GM12801 (cell line): ENCODE results near the gene NPC2.

Source experiments
- TF ChIP-seq, protein P1 (sequence below): IDR thresholded peaks from one replicate; pipeline ENCODE4 v1.5.1; 2011; ENCODE audit warnings: control low read depth; ENCODE audit not compliant: insufficient read length; ENCODE audit errors: extremely low read depth

NPC2 gene

DNA sequence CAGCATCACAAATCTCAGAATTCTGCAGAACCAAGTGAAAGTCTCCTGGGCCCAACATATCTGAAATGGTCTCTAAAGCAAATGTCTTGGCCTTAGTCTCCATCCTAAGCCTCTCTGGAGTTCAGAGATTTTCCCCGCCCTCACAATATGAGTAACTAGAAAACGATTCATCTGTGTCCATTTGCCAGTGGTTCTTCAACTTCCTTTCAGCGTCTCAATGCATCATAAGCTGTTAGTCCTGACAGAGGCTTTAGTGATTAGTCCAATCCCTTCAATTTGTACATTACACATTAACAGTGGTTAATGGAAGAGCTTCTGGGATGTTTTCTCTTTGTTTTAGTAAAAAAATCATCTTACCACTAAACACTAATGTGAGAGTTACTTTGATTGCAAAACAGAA is 17.4 kb downstream of the NPC2 start:
- TF ChIP-seq, protein P1, sequence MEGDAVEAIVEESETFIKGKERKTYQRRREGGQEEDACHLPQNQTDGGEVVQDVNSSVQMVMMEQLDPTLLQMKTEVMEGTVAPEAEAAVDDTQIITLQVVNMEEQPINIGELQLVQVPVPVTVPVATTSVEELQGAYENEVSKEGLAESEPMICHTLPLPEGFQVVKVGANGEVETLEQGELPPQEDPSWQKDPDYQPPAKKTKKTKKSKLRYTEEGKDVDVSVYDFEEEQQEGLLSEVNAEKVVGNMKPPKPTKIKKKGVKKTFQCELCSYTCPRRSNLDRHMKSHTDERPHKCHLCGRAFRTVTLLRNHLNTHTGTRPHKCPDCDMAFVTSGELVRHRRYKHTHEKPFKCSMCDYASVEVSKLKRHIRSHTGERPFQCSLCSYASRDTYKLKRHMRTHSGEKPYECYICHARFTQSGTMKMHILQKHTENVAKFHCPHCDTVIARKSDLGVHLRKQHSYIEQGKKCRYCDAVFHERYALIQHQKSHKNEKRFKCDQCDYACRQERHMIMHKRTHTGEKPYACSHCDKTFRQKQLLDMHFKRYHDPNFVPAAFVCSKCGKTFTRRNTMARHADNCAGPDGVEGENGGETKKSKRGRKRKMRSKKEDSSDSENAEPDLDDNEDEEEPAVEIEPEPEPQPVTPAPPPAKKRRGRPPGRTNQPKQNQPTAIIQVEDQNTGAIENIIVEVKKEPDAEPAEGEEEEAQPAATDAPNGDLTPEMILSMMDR = no peak

GRCh38 chr14:74474376-74474775 is 18.7 kb downstream of the NPC2 start:
- TF ChIP-seq, protein P1 = no peak

- TF ChIP-seq, protein P1 = no peak
Observed at GRCh38 chr14:74472601-74473000, 20.5 kb downstream of the NPC2 start.

GRCh38 chr14:74469548-74470518 is 23.3 kb downstream of the NPC2 start:
- TF ChIP-seq, protein P1 = no peak

DNA sequence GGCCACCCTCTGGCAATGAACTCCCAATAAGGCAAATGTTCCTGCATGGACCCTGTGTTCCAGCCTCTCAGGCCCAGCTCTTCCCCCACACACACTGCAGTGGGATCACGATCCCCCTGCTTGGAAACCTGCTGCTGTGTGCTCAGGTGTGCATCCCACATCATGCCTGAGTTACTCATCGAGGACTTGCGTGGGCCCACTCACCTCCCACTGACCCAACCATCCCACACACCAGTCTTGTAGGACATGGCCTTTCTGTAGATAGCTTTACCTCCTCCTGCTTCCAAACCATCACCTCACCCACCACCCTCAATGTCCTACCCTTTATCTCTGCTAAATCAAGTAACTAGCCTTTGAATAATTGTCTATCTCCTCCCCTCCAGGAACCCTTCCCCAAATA is 24.6 kb downstream of the NPC2 start:
- TF ChIP-seq, protein P1 = no peak

DNA sequence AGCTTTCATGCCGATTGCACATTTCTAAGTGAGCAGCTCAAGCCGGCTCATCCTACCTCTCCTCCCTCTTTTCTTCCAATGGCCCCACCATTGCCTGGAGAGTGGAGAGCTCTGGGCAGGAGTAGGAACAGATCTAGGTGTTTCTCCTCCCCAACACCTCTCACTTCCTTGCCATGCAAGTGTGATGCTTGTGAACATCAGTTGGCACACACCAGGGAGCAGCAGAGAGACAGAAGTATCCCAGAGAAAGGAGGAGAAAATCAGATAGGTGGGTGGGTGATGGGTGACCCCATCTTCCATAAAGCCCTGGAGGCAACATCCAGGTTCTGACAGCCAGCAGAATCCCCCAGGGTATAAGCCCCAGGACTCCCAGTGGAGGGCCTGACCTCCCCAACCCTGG is 27.8 kb downstream of the NPC2 start:
- TF ChIP-seq, protein P1 = no peak

DNA sequence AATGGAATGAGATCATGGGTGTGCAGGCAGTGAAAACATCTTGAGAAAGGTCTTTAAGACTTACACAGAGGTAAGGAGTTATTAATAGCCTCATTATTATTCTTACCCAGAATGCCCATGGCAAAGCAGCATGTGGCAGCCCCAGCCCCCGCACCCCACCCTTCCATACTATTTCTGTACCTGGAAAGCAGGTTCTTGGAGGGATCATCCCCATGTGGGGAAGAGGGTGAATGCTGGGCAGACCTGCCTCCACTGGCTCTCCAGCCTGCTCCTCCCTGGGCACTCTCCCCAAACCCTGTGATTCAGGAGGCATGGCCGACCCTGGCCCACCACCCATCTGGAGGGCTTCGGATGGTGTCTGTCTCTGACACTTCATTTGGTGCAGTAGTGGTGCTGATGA is 28.3 kb downstream of the NPC2 start:
- TF ChIP-seq, protein P1 = no peak
